SU-DHL-6 (cell line): Measurements from ENCODE around the gene SLC44A1.

Source experiments
- H2AFZ ChIP-seq: fragments of 200-600 bp; sonication (generic); 2 replicates; pipeline ENCODE4 v1.6.1; 2014; ENCODE audit warnings: low read depth, mild to moderate bottlenecking, moderate library complexity, mixed read lengths, antibody characterized with exemption, low read length; ENCODE audit not compliant: severe bottlenecking
- H3F3A ChIP-seq: fragments of 200-600 bp; shearing (Covaris generic); 2 replicates; pipeline ENCODE4 v1.6.0; 2016; ENCODE audit warnings: antibody characterized with exemption, mild to moderate bottlenecking; ENCODE audit not compliant: insufficient read depth
- H3K27ac ChIP-seq: fragments of 200-600 bp; sonication (generic); 2 replicates; pipeline ENCODE4 v1.5.1; 2016; ENCODE audit warnings: low read depth, mild to moderate bottlenecking, low read length, moderate library complexity, mixed read lengths
- H3K27me3 ChIP-seq: fragments of 200-600 bp; sonication (generic), shearing (Covaris generic); 2 replicates; pipeline ENCODE4 v1.6.0; 2014; ENCODE audit warnings: mild to moderate bottlenecking, low read length
- H3K36me3 ChIP-seq: fragments of 200-600 bp; sonication (generic); 2 replicates; pipeline ENCODE4 v1.6.1; 2014; ENCODE audit warnings: mild to moderate bottlenecking, low read length, mixed read lengths
- H3K4me2 ChIP-seq: fragments of 300-600, 200-600 bp; shearing (Covaris generic), sonication (generic); 2 replicates; pipeline ENCODE4 v1.6.0; 2014; ENCODE audit warnings: low read length, low read depth, mild to moderate bottlenecking; ENCODE audit not compliant: poor library complexity, severe bottlenecking
- H3K4me3 ChIP-seq: fragments of 200-600 bp; sonication (generic); 2 replicates; pipeline ENCODE4 v1.5.1; 2014; ENCODE audit warnings: antibody characterized with exemption, low read length, mild to moderate bottlenecking, mixed read lengths; ENCODE audit not compliant: insufficient read depth, poor library complexity, severe bottlenecking
- H3K79me2 ChIP-seq: fragments of 200-600 bp; sonication (generic); 2 replicates; pipeline ENCODE4 v1.6.1; 2014; ENCODE audit warnings: mild to moderate bottlenecking, low read length, moderate library complexity; ENCODE audit not compliant: insufficient read depth
- H3K9ac ChIP-seq: fragments of 200-600 bp; sonication (generic); 2 replicates; pipeline ENCODE4 v1.7.0; 2014; ENCODE audit warnings: mild to moderate bottlenecking, low read length
- H3K9me2 ChIP-seq: fragments of 200-600 bp; sonication (generic); replicated peaks from 2 replicates; pipeline ENCODE4 v1.6.1; 2014; ENCODE audit warnings: low read length; ENCODE audit not compliant: insufficient read depth
- H3K9me3 ChIP-seq: fragments of 200-600 bp; sonication (generic); 2 replicates; pipeline ENCODE4 v1.6.1; 2014; ENCODE audit warnings: low read length, mixed read lengths; ENCODE audit not compliant: insufficient read depth
- H4K20me1 ChIP-seq: fragments of 200-600 bp; sonication (generic); 2 replicates; pipeline ENCODE4 v1.6.1; 2014; ENCODE audit warnings: low read depth, mild to moderate bottlenecking, antibody characterized with exemption, low read length, moderate library complexity, mixed read lengths
- EZH2phosphoT487 ChIP-seq: fragments of 200-600 bp; sonication (generic), shearing (Covaris generic); conservative IDR thresholded peaks from 2 replicates; pipeline ENCODE4 v1.6.1; 2018; ENCODE audit warnings: mild to moderate bottlenecking, antibody characterized with exemption, low read length, moderate library complexity, mixed read lengths
- TF ChIP-seq, protein P1 (sequence below): fragments of 200-600 bp; sonication (generic); IDR thresholded peaks from one replicate; pipeline ENCODE4 v1.5.1; 2017; ENCODE audit warnings: antibody characterized with exemption, mild to moderate bottlenecking, low read length, moderate library complexity; ENCODE audit not compliant: insufficient read depth, poor library complexity, severe bottlenecking

The SLC44A1 gene

DNA sequence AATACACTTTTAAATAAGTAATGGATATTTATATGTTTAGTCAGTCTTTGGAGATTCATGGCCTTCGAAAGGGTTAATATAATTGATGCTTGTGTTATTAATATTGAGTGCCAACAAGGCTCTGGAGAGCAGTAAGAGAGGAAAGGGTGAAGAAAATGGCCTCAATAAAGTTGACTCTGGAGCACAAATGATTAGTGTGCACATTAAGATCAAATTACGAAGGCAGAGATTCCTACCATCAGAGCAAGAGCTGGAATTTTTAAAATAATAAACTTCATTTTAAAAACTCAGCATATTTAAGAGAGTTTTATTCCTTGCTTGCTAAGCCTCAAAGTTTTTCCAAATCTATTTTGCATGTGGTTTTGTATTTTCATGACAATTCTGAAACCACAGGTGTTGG is 14.8 kb downstream of the SLC44A1 start:
- Histone ChIP-seq H2AFZ (no peak overlapping the region), H3F3A (no peaks in the 10 kb centered on the region), H3K4me2 (peak overlapping the region; percentile 4), H3K36me3 (no peaks in the 10 kb centered on the region), H4K20me1 (0 out of 2 replicates have a peak, but pooled peaks cover 5% of the 10 kb centered on the region), H3K9me3 (no peaks in the 10 kb centered on the region), H3K4me3 (no peak overlapping the region), H3K9me2 (no peaks in the 10 kb centered on the region), H3K27me3 (no peaks in the 10 kb centered on the region), H3K9ac (no peak overlapping the region), H3K79me2 (peaks cover 7% of the 10 kb centered on the region; the same call in 1 of the 2 replicates), H3K27ac (no peak overlapping the region)
- TF ChIP-seq, protein P1, sequence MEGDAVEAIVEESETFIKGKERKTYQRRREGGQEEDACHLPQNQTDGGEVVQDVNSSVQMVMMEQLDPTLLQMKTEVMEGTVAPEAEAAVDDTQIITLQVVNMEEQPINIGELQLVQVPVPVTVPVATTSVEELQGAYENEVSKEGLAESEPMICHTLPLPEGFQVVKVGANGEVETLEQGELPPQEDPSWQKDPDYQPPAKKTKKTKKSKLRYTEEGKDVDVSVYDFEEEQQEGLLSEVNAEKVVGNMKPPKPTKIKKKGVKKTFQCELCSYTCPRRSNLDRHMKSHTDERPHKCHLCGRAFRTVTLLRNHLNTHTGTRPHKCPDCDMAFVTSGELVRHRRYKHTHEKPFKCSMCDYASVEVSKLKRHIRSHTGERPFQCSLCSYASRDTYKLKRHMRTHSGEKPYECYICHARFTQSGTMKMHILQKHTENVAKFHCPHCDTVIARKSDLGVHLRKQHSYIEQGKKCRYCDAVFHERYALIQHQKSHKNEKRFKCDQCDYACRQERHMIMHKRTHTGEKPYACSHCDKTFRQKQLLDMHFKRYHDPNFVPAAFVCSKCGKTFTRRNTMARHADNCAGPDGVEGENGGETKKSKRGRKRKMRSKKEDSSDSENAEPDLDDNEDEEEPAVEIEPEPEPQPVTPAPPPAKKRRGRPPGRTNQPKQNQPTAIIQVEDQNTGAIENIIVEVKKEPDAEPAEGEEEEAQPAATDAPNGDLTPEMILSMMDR, result no peak
- TF ChIP-seq EZH2phosphoT487, result no peak

DNA sequence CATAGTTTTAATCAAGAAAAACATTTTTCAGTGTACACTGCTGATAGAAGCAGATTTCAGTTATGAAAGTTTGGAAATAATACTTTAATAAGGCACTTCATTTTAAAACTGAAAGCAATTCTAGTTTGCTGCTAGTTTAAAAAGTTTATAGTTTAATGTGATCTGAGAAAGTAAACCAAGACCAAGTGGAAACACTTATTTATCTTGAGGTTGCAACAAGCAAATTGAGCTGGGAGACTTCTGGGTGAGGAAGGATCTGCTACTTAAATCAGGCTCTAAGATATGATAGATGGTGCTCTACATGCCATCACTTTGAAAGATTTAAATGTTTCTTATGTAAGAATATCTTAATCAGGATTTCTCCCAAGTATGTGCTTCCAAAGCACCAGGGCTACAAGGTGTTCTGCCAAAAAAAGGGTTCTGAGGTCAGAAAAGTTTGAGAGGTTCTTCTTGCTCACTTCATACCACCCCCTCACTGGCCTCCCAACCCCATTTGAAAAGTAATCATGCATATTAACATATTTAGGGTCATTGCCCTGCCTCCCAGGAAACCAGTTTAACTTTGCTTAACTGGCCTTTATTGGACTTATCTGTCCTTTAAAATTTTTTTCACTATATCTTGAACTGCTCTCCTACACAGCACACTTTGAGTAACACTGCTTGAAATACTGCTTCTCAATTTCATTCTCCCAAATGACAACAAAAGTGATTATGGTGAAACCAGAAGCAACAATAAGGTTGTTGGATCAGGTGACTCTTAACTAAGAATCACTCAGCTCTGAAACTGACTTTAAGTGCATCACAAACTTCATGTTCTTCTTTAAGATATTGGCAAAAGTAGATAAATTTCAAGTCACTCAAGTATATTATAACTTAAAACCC is 15.5 kb downstream of the SLC44A1 start:
- no peak overlapping the region for H3K27ac ChIP-seq
- H3K9me3 ChIP-seq, result no peaks in the 10 kb centered on the region
- H3K4me3 ChIP-seq, result no peak overlapping the region
- no peaks in the 10 kb centered on the region for H3K36me3 ChIP-seq
- no peaks in the 10 kb centered on the region for H3F3A ChIP-seq
- H3K4me2 ChIP-seq, result peak overlapping the region; percentile 4
- no peaks in the 10 kb centered on the region for H3K27me3 ChIP-seq
- H3K9me2 ChIP-seq, result no peaks in the 10 kb centered on the region
- no peak overlapping the region for H2AFZ ChIP-seq
- peaks cover 7% of the 10 kb centered on the region; the same call in 1 of the 2 replicates for H3K79me2 ChIP-seq
- no peak overlapping the region for H3K9ac ChIP-seq
- H4K20me1 ChIP-seq, result 0 out of 2 replicates have a peak, but pooled peaks cover 5% of the 10 kb centered on the region
- no peak for TF ChIP-seq EZH2phosphoT487
- TF ChIP-seq, protein P1, result no peak

DNA sequence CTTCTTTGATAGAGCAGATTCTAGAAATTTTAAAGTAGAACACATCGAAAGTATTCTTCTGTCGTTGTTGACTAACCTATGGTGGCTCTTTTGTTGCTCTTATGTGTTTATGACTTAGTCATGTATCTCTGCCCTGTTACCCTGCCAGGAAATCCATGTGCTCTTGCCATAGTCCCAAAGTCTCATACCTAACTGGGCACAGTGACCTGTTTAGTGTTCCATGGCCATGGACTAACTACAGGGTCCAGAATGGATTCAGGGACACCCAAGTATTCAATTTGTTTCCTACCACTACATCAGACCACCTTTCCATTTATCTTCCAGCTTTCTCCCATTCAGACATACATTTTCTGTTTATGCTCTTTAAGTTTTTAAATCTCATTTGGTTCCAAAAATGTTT is 18.0 kb downstream of the SLC44A1 start:
- Histone ChIP-seq H3K27ac (no peak overlapping the region), H4K20me1 (no peaks in the 10 kb centered on the region), H3K9ac (no peak overlapping the region), H3K4me2 (no peak overlapping the region), H3K9me2 (no peaks in the 10 kb centered on the region), H3F3A (no peaks in the 10 kb centered on the region), H3K4me3 (no peak overlapping the region), H3K79me2 (no peaks in the 10 kb centered on the region; the same call in 1 of the 2 replicates), H3K9me3 (no peaks in the 10 kb centered on the region), H3K27me3 (no peaks in the 10 kb centered on the region), H3K36me3 (no peaks in the 10 kb centered on the region), H2AFZ (no peak overlapping the region)
- TF ChIP-seq EZH2phosphoT487, result no peak
- TF ChIP-seq, protein P1, result no peak
